Prostate gland (tissue), 2 donors: ENCODE data around the gene EML3. TPM values are rescaled to one million over a fixed set of nuclear protein-coding genes. Genes with fewer than 3 reads are reported as not detected.
A peak's percentile ranks its signal among the peaks of the same experiment; 100 is the strongest.
"Not testable (repeated sequence)": the region's sequence is repeated elsewhere in the genome, so short reads cannot be mapped to it uniquely, and the experiment has no call there.

Experiments
- DNase-seq: peaks from one replicate; pipeline ENCODE4 v3.0.0-alpha.2; 2019; ENCODE audit warnings: low spot score
- H3K27ac ChIP-seq, 2 donors: fragments of 200-600 bp; sonication (generic); 2 replicates each; pipeline ENCODE4 v1.5.1; 2017 to 2019
- H3K27me3 ChIP-seq: fragments of 200-600 bp; sonication (generic); replicated peaks from 2 replicates; pipeline ENCODE4 v1.5.1; 2019; ENCODE audit not compliant: insufficient read depth
- H3K36me3 ChIP-seq, 2 donors: fragments of 200-600 bp; sonication (generic); 1 replicate in 1 of 2; 2 replicates in 1 of 2; pipeline versions ENCODE4 v1.5.1 to v1.8.1; 2017 to 2019
- H3K4me1 ChIP-seq: fragments of 200-600 bp; sonication (generic); replicated peaks from 2 replicates; pipeline ENCODE4 v1.5.1; 2019
- H3K4me3 ChIP-seq, 2 donors: fragments of 200-600 bp; sonication (generic); 2 replicates each; pipeline ENCODE4 v1.5.1; 2017 to 2019
- H3K9me3 ChIP-seq: fragments of 200-600 bp; sonication (generic); 2 replicates; pipeline ENCODE4 v1.5.1; 2017
- POLR2A ChIP-seq: fragments of 450-650 bp; IDR thresholded peaks from one replicate; pipeline ENCODE4 v1.6.1; 2016; ENCODE audit warnings: antibody characterized with exemption, mild to moderate bottlenecking
- POLR2AphosphoS5 ChIP-seq: sonication (generic); formaldehyde crosslinking; IDR thresholded peaks from one replicate; pipeline ENCODE4 v1.6.1; 2017; ENCODE audit warnings: antibody characterized with exemption
- whole genome bisulfite sequencing: methylation state at CpG from one replicate; pipeline ENCODE4 v1.1.5; 2018; 5-methylcytosine and 5-hydroxymethylcytosine counted together
- intact Hi-C: fragments of 100-400 bp; cut with DNase I; formaldehyde crosslinking; loops from one replicate; pipeline ENCODE4 v1.14.2; 2022
- total RNA-seq, 2 donors: library from RNA; depleted of rRNA; stranded (reverse); fragments of >200 nt; gene quantifications; one replicate each; pipeline ENCODE4 v1.1.0, GENCODE V29; 2016
- TF ChIP-seq, protein P1 (sequence below), 4 experiments: fragments of 200-600 bp in 2 of 4; fragments of 450-650 bp in 2 of 4; sonication (generic) in 2 of 4; IDR thresholded peaks; 1 replicate in 3 of 4; 2 replicates in 1 of 4; pipeline ENCODE4 v1.5.1; 2016 to 2019; ENCODE audit warnings: antibody characterized with exemption in 4 of 4, mild to moderate bottlenecking in 2 of 4, moderate library complexity in 2 of 4

Gene EML3
- total RNA-seq, 2 donors from 2014 or later: 50.2 to 80.1 TPM

DNA sequence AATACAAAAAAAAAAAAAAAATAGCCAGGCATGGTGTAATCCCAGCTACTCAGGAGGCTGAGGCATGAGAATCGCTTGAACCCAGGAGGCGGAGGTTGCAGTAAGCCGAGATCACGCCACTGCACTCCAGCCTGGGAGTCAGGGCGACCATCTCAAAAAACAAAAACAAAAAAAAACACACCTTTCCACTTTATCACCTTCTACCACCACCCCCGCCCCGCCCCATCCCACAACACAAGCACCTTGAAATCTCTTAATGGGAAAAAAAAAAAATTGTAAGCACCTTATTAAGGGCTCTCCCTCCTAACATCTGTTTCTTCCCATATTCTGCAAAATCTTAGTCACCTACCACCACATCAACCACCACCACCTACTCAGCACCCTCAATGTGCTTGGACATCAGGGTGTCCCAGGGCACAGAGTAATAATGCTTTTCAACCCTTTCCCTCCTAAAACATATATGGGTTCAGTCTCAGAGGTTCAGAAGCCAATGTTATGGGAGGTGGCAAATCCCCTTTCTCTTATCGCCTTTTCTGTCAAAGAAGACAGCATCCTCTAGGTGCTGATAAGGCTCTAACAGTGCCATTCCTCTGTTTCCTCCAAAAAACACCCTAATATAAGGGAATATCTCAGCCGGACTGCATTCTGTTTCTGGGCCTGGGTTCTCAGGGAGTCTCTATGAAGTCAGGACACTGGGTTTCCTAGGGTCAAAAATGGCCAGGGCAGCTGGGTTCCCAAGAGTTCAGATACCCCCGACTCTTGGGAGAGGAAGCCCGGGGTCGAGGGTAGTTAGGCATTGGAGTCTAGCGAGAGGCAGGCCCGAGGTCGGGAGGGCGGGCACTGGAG is 39.8 kb upstream of the EML3 start:
- WGBS: 38% methylated on average over 16 of the region's 16 CpGs
- Histone ChIP-seq H3K9me3 (no peaks in the 10 kb centered on the region), H3K36me3 (peaks cover 0 to 2% of the 10 kb centered on the region in 2 donors), H3K27me3 (no peaks in the 10 kb centered on the region), H3K27ac (peak overlapping the region; percentile 84 to 88), H3K4me3 (peak overlapping the region; percentile 89 to 97), H3K4me1 (peaks cover 6% of the 10 kb centered on the region)
- TF ChIP-seq POLR2A (no peak), POLR2AphosphoS5 (no peak)
- TF ChIP-seq, protein P1, sequence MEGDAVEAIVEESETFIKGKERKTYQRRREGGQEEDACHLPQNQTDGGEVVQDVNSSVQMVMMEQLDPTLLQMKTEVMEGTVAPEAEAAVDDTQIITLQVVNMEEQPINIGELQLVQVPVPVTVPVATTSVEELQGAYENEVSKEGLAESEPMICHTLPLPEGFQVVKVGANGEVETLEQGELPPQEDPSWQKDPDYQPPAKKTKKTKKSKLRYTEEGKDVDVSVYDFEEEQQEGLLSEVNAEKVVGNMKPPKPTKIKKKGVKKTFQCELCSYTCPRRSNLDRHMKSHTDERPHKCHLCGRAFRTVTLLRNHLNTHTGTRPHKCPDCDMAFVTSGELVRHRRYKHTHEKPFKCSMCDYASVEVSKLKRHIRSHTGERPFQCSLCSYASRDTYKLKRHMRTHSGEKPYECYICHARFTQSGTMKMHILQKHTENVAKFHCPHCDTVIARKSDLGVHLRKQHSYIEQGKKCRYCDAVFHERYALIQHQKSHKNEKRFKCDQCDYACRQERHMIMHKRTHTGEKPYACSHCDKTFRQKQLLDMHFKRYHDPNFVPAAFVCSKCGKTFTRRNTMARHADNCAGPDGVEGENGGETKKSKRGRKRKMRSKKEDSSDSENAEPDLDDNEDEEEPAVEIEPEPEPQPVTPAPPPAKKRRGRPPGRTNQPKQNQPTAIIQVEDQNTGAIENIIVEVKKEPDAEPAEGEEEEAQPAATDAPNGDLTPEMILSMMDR (IDR thresholded peaks at IDR 0.05): no peak
- DNase-seq: no peak
- intact Hi-C loops: no loop called here

DNA sequence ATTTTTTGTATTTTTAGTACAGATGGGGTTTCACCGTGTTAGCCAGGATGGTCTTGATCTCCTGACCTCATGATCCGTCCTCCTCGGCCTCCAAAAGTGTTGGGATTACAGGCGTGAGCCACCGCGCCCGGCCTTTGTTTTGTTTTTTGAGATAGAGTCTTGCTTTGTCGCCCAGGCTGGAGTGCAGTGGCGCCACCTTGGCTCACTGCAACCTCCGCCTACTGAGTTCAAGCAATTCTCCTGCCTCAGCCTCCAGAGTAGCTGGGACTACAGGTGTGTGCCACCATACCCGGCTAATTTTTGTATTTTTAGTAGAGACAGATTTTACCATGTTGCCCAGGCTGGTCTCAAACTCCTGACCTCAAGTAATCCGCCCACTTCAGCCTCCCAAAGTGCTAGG is 37.7 kb upstream of the EML3 start:
- H3K9me3 ChIP-seq, H3K36me3 ChIP-seq, H3K27ac ChIP-seq, intact Hi-C loops, H3K27me3 ChIP-seq, H3K4me1 ChIP-seq, H3K4me3 ChIP-seq, DNase-seq: not testable (repeated sequence)
- 97% methylated on average over 12 of the region's 12 CpGs for WGBS

DNA sequence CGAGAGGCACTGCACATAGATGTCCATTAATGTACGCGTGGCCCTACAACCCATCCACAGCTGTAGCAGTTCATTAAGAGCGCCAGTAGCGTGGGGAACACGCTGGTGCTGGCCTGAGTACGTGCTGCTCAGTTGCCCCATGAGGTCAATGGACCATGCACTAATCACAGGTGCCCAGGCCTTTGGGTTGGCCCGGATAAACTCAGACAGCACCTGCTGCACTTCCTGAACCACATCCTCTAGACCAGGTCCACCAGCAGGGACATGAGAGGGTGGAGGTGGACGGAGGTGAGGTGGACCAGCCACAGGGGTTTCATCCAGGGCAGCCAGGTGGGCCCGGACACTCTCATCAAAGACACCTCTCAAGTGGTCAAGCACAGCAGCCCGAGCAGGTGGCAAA is 36.9 kb upstream of the EML3 start:
- Histone ChIP-seq H3K4me1 (peaks cover 6% of the 10 kb centered on the region), H3K27ac (no peak overlapping the region), H3K36me3 (peaks cover 0 to 2% of the 10 kb centered on the region in 2 donors), H3K4me3 (no peak overlapping the region), H3K27me3 (no peaks in the 10 kb centered on the region), H3K9me3 (no peaks in the 10 kb centered on the region)
- 94% methylated on average over 11 of the region's 11 CpGs for WGBS
- no peak for DNase-seq
- TF ChIP-seq POLR2AphosphoS5: no peak
- TF ChIP-seq, protein P1 (IDR thresholded peaks at IDR 0.05): no peak
- TF ChIP-seq POLR2A: no peak
- intact Hi-C loops: no loop called here

DNA sequence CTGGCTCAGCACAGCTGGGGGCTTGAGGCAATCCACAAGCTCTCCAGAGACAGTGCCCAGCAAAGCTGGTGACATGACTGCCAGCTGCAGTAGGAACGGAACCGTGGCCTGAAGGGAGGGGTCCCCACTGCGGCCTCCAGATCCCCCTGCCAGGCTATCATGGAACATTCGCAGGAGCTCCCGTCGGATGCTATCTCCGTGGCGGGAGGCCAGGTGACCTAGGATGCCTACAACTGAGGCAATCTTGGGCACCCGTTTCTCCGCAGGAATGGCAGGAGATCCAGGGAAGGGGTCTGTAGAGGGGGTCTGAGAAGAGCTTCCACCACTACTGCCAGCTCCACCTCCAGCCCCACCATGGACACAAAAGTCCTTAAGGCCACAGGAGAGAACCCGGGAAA is 36.4 kb upstream of the EML3 start:
- intact Hi-C loops: no loop called here
- WGBS: 94% methylated on average over 10 of the region's 11 CpGs
- Histone ChIP-seq H3K27ac (no peak overlapping the region), H3K4me3 (no peak overlapping the region), H3K36me3 (peaks cover 0 to 2% of the 10 kb centered on the region in 2 donors), H3K9me3 (no peaks in the 10 kb centered on the region), H3K4me1 (peaks cover 6% of the 10 kb centered on the region), H3K27me3 (no peaks in the 10 kb centered on the region)
- DNase-seq: no peak
- TF ChIP-seq POLR2AphosphoS5 (no peak), POLR2A (no peak)
- TF ChIP-seq, protein P1 (IDR thresholded peaks at IDR 0.05): no peak

DNA sequence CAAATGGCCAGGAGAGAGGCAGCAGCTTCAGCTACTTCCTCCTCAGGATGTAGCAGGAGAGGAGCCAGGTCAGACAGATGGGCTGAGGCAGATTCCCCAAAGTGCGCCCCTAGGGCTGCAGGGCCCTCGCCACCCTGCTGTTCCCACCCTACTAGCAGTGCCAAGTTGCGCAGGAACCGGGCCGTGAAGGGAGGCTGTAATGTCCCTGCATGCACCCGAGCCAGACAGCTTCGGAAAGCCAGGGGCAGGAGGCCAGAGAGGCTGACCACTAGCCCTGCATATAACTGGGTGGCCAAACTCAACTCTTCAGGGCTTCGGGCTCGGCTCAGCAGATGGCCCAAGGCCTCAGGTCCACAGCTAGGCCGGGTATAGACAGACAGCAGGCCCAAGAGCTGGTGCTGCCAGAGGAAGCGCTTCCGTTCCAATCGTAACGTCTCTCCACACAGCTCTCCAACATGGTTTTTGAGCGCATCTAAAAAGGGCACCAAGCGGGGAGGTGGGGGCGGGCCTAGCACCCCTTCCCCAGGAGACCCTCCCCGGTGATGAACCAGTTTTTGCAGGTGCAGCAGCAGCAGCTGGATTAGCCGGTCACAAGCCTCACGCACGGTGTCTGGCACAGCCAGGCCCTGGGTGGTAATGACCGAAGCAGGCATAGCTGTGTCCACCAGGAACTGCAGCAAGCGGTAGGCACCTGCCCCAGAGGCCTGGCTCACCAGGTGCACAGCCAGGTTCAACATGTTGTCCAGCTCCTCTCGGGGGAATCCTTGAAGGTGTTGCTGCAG is 35.8 kb upstream of the EML3 start:
- intact Hi-C loops: no loop called here
- Histone ChIP-seq H3K36me3 (peaks cover 0 to 2% of the 10 kb centered on the region in 2 donors), H3K9me3 (no peaks in the 10 kb centered on the region), H3K4me1 (peaks cover 6% of the 10 kb centered on the region), H3K27ac (no peak overlapping the region), H3K4me3 (no peak overlapping the region), H3K27me3 (no peaks in the 10 kb centered on the region)
- no peak for DNase-seq
- TF ChIP-seq POLR2AphosphoS5 (no peak), POLR2A (no peak)
- TF ChIP-seq, protein P1 (IDR thresholded peaks at IDR 0.05): no peak
- WGBS: 91% methylated on average over 24 of the region's 24 CpGs
